ENCODE measurements around the gene CLMN. TPM values are rescaled to one million over a fixed set of nuclear protein-coding genes. Genes with fewer than 3 reads are reported as not detected.
A peak's percentile ranks its signal among the peaks of the same experiment; 100 is the strongest.

The CLMN gene
- total and polyA plus RNA-seq, 2 of the 13 experiments (the other 11 are each of a cell fraction or from before 2014, with no cell fraction given), result 15.1 to 16.7 TPM

GRCh38 chr14:95156161-95157047 is 163.3 kb downstream of the CLMN start:
- ATAC-seq, result peak; percentile 43
- CTCF ChIA-PET (ENCODE audit: low intra/inter-chr PET ratio, low total read pairs), result no interaction called here
- under 1% methylated on average over 13 of the region's 48 CpGs for WGBS (ENCODE audit: low lambda C conversion rate)
- DNase-seq (ENCODE audit: low spot score), result peak; percentile 7
- in situ Hi-C loops (cut with HindIII; ENCODE audit: extremely low pct_ligation_motif_present, low pct_unique_long_range_greater_than_20kb) (no loop called here), intact Hi-C loops (cut with micrococcal nuclease; ENCODE audit: unreplicated experiment) (loop anchor here (10.0 kb wide), 1 partner anchor 178 kb away; no protein-coding TSS in a partner anchor)
- no TSS peak for BruUV-seq (replicated peaks)
- POLR2A ChIA-PET, result interaction anchor here (1.6 kb wide), 1 partner anchor 27 kb away, joined by 5 read pairs; no protein-coding TSS in a partner anchor
- Histone ChIP-seq H3K79me2 (ENCODE audit: insufficient read depth, low read length) (peaks cover 60% of the 10 kb centered on the region), H3K9ac (ENCODE audit: insufficient read depth, low read depth, low read length) (peak overlapping the region; percentile 90), H3K9me3 (ENCODE audit: low read length) (no peaks in the 10 kb centered on the region), H2AFZ (ENCODE audit: low read length) (no peak overlapping the region), H3K4me2 (ENCODE audit: low read depth, low read length) (peak overlapping the region; percentile 80), H3K4me1 (ENCODE audit: insufficient read depth, low read length) (peaks cover 51% of the 10 kb centered on the region), H3K27ac (ENCODE audit: extremely low read length, insufficient read depth, low read length) (peak overlapping the region; percentile 82), H4K20me1 (ENCODE audit: insufficient read depth, low read length) (no peaks in the 10 kb centered on the region; the same call in 1 of the 2 replicates), H3K36me3 (replicated peaks in 1 of 2; ENCODE audit: control insufficient read depth in 1 of 2, insufficient read depth in 2 of 2, low read length in 2 of 2) (no peaks in the 10 kb centered on the region), H3K27me3 (ENCODE audit: control insufficient read depth in 1 of 2, insufficient read depth in 2 of 2, low read length in 2 of 2) (no peaks in the 10 kb centered on the region; a peak in 1 of 5 replicates), H3K4me3 (replicated peaks in 1 of 3; ENCODE audit: insufficient read depth in 1 of 3, low read depth in 2 of 3, low read length in 3 of 3) (peak overlapping the region; percentile 81 to 96 (median 85))
- FAIRE-seq, result peak; percentile 30
- TF ChIP-seq ATF5 (CRISPR knock-in tag; IDR thresholded peaks at IDR 0.05; ENCODE audit: low read depth) (no peak), ZNF670 (CRISPR knock-in tag; IDR thresholded peaks at IDR 0.05; ENCODE audit: borderline replicate concordance) (no peak; the same call in 1 of the 2 replicates), ZKSCAN8 (CRISPR knock-in tag; IDR thresholded peaks at IDR 0.05; ENCODE audit: borderline replicate concordance) (no peak), ZNF264 (CRISPR knock-in tag; IDR thresholded peaks at IDR 0.05) (no peak), NPAS2 (CRISPR knock-in tag; IDR thresholded peaks at IDR 0.05; ENCODE audit: borderline replicate concordance) (no peak), PAX8 (CRISPR knock-in tag; IDR thresholded peaks at IDR 0.05; ENCODE audit: borderline replicate concordance) (no peak), ZMAT3 (CRISPR knock-in tag; conservative IDR thresholded peaks at IDR 0.05) (no peak), MTA1 (CRISPR knock-in tag; IDR thresholded peaks at IDR 0.05; ENCODE audit: borderline replicate concordance) (no peak), GABPB1 (CRISPR knock-in tag; IDR thresholded peaks at IDR 0.05) (peak; percentile 34; the same call in 1 of the 2 replicates), PHF20 (CRISPR knock-in tag; IDR thresholded peaks at IDR 0.05) (no peak), HCFC1 (IDR thresholded peaks at IDR 0.05; ENCODE audit: low read depth, low read length) (no peak), ZNF382 (CRISPR knock-in tag; IDR thresholded peaks at IDR 0.05; ENCODE audit: borderline replicate concordance) (no peak), CREB1 (IDR thresholded peaks at IDR 0.05) (no peak), CREB1 (CRISPR knock-in tag; IDR thresholded peaks at IDR 0.05) (no peak), SMARCE1 (IDR thresholded peaks at IDR 0.05; ENCODE audit: borderline replicate concordance) (no peak), ZNF20 (CRISPR knock-in tag; IDR thresholded peaks at IDR 0.05) (no peak), HOXA9 (CRISPR knock-in tag; IDR thresholded peaks at IDR 0.05; ENCODE audit: borderline replicate concordance) (no peak), ZFP90 (CRISPR knock-in tag; IDR thresholded peaks at IDR 0.05; ENCODE audit: borderline replicate concordance) (no peak), GFI1 (CRISPR knock-in tag; IDR thresholded peaks at IDR 0.05; ENCODE audit: borderline replicate concordance) (no peak), GLMP (CRISPR knock-in tag; IDR thresholded peaks at IDR 0.05; ENCODE audit: borderline replicate concordance) (no peak), ZNF451 (CRISPR knock-in tag; IDR thresholded peaks at IDR 0.05) (0 out of 2 replicates have a peak, but pooled peaks have one; percentile 19), ESRRA (CRISPR knock-in tag; IDR thresholded peaks at IDR 0.05; ENCODE audit: low read depth) (no peak), KDM5A (IDR thresholded peaks at IDR 0.05; ENCODE audit: borderline replicate concordance, low read length) (0 out of 2 replicates have a peak, but pooled peaks have one; percentile 18), AGO2 (optimal IDR thresholded peaks at IDR 0.05; ENCODE audit: low read depth, low read length) (peak; percentile 36)

All from HepG2 (cell line).